HG02973 (cell line): ENCODE measurements around the gene ZSCAN32.
A peak's percentile ranks its signal among the peaks of the same experiment; 100 is the strongest.

ENCODE experiments used
- ATAC-seq: cut with Tn5 transposase; IDR thresholded peaks from one replicate; pipeline ENCODE4 v1.9.1; 2021; ENCODE audit warnings: moderate library complexity; ENCODE audit not compliant: unreplicated experiment

The ZSCAN32 gene

GRCh38 chr16:3400779-3401688 is at the start of gene ZSCAN32, which contains the start of gene ZNF174:
Gene ZSCAN32, minus strand, starts transcription at chr16:3401004. Its CDS starts 3,447 bp downstream, at chr16:3397557.
Gene ZNF174, plus strand, starts transcription at chr16:3401215. Its CDS starts 790 bp downstream, at chr16:3402005.
- ATAC-seq = peak; percentile 93

DNA sequence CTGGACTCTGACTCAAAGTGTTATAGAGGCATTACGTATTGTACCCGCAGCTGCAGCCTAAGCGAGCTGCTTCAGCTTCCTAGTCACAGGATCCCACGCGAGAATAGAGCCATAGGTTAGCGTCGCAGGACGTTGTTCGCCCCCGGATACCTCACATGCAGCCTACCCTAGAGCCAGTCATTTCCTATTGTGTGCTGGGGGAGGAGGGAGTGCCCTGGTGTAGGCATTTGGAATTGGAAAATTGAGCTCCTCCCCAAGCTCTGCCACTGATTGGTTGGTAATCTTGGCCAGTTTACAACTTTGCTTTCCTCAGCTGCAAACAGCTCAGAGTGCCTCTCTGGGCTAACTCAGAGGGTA is 43.2 kb upstream of the ZSCAN32 start:
- ATAC-seq = peak; percentile 32

DNA sequence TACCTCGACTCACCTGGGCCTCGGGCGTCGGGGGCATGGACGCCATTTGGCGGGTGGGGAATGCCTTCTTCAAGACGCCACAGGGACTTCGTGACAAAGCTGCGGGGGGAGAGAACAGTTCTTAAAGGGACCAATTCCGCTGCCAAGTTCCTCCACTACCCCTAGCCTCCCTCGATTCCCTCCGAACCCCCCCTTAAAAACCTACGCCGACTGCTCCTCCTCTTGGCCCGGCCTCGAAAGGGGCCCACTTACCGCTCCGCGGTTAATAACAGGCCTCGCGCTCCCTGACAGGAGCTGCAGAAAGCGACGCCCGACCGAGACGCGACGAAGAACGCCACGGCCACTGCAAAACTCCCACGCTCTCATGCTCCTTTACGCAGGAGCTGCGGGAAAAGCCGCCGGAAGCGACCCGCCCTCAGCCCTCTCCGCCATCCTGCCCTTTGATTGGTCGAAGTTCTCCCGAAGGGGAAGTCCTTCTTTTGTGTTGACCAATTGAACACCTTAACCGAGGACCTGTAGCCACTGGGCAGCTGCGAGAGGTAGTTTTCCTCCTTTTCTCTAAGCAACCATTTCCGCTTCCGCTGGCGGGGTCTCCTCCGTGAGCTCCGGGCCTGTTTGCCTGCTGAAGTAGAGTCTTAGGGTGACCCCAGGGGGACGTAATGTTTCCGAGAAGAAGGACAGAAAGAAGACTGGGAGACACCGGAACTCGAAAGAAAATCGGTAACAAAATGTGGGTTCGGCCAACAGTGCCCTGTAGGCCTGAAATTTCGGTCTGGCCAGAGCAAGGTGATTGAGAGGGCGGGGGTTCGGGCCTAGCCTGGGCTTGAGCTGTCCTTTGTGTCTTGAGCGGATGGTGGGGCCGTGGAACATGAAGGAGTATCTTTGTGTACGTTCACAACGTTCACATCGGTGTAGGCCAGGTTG is 42.6 kb upstream of the ZSCAN32 start, which contains the start of the genes NAA60 and ZNF597:
Gene NAA60, plus strand, starts transcription at position 573 of the 924 bp plus-strand sequence. CDS start 32,548 bp downstream, outside the sequence.
Gene ZNF597, minus strand, starts transcription at position 397 of the 924 bp plus-strand sequence. Its CDS starts 351 bp downstream, at position 46.
- ATAC-seq = peak; percentile 71

GRCh38 chr16:3439637-3440036 is 38.8 kb upstream of the ZSCAN32 start:
- no peak for ATAC-seq

- ATAC-seq = no peak
Measured at GRCh38 chr16:3434373-3434772, 33.6 kb upstream of the ZSCAN32 start.

- no peak for ATAC-seq
Measured at GRCh38 chr16:3431779-3432219, 31.0 kb upstream of the ZSCAN32 start.

DNA sequence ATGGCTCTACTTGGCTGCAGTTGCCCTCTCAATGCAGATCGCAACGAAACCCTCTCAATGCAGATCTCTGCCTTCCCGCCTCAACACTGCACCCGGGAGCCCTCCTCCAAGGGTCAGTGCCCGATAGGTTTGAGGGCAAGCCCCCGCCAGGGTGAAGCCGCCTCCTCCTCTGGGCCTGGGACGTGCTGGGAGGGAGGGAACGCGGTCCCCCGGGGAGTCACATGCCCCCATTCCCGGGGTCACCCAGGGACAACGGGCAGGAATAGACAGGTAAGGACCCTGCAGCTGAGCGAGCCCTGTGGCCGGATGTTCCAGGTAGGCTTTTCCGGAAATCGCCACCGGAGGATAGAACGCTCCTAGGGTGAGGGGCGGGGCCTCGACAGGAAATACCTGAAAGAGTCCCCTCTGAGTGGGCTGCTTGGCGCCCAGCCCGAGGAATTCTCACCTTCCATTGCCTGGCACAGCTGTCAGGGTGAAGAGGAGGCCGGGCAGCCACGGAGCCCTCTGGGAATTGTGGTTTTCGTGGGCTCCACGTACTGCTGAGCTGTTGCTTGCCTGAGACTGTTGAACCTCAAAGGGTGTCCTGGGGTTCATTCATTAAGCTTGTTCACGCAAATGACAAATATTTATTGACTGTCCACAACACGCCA is 13.1 kb upstream of the ZSCAN32 start:
- no peak for ATAC-seq

GRCh38 chr16:3408561-3409197 is 7.9 kb upstream of the ZSCAN32 start:
- ATAC-seq = no peak

DNA sequence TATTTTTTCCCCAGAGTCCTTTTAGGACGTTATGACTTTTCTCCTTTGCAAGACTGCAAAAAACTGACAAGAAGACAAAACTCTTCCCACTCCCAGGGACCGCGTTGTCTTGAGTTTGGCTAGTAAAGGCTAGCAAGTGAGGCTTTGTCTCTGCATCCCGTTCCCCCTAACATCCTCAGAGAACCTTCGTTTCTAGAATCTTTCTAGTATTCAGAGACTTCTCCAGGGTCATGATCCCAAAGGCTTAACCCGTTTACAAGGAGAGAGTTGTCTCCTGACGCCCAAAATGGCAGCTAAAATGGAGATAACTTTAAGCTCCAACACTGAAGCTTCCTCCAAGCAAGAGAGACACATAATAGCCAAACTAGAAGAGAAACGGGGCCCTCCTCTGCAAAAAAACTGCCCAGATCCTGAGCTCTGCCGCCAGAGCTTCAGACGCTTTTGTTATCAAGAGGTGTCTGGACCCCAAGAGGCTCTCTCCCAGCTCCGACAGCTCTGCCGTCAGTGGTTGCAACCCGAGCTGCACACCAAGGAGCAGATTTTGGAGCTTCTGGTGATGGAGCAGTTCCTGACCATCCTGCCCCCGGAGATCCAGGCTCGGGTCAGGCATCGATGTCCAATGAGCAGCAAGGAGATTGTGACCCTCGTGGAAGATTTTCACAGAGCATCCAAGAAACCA is 1.1 kb upstream of the ZSCAN32 start:
- no peak for ATAC-seq

DNA sequence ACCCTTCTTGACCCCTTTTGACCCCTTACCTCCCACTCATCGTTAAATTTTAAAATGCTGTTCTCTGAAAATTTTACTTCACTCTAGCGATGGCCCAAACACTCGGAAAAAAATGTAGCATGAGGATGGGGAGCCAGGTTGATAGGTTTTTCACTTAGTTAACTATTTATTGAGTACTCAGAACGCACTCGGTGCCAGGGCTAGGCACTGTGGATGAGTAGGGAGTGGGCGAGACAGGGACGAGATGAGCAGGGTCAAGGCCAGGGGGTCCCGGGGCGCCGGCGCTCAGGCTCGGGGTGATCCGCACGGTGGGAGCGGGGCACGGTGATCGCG is 392 bp downstream of the ZSCAN32 start:
- no peak for ATAC-seq

DNA sequence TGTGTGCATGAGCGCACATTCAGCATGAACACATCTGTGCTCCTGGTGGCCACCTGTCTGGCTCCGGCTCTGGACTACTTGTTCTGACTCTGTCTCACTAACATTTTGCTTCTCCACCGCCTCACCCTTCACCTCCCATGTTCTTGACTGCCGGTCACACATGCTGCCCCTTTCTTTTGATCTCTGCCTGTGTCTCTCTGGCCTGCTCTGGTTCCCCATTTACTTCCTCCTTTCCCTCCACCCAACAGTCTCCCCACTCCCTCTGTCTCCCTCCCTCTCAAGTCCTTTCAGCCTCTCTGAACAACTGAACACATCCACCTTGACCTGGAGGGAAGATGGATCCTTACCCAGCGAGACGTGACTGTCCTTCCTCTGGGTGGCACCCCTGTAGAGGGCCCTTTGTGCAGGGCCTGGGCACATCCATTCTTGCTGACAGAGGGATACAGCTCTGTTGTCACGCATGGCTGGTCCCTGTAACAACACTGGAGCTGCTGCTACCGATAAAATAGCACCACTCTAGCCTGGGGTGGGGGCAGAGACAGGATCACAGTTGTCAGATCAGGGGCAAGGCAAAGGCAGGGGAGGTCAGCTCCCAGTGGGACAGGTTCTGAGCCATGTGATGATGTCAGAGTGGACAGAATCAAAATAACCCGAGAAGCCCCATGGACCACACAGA is 11.0 kb downstream of the ZSCAN32 start:
- ATAC-seq = no peak

- no peak for ATAC-seq
Measured at GRCh38 chr16:3388325-3388724, 12.5 kb downstream of the ZSCAN32 start.

DNA sequence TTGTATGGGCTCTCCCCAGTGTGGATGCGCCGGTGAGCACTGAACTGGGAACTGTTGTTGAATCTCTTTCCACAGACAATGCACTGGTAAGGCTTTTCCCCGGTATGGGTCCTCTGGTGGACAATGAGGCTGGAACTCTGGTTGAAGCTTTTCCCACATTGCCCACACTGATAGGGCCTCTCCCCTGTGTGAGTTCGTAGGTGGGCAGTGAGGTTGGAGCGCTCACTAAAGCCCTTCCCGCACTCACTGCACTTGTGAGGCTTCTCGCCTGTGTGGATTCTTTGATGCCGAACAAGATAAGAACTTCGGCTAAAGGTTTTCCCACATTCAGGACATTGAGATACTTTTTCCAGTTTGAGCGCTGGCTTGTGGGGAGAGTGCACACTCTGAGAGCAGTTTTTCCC is 17.8 kb downstream of the ZSCAN32 start:
- ATAC-seq = no peak

DNA sequence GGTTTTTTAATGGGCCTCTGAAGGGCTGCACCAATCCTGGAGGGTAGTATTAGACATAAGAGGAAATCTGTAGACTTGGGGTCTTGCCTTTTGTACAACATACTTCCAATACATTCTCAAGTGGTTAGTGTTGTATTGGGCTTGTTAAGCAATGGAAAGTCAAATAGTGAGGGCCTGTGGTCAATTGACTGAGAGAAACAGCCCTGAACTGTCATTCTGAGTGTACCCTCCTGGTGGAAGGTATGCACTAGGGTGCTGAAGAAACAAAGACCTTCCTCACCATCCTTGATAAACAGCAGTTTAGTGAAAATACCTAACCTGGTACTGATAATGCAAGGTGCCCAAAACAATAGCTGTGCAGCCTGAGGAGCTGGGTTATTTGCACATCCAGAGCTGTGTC is 22.9 kb downstream of the ZSCAN32 start:
- no peak for ATAC-seq

DNA sequence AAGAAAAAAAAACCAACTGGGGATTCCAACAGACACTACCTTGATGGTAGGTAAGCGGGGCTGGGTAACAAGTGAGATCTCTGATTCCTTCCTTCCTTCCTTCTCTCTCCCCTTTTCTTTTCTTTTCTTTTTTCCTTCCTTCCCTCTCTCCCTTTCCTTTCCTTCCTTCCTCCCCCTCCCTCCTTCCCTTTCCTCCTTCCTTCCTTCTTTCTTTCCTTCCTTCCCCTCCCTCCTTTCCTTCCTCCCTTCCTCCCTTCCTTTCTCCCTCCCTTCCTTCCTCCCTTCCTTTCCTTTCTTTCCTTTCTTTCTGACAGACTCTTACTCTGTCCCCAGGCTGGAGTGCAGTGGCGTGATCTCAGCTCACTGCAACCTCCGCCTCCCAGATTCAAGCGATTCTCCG is 25.1 kb downstream of the ZSCAN32 start:
- no peak for ATAC-seq

- no peak for ATAC-seq
Measured at GRCh38 chr16:3369073-3369472, 31.7 kb downstream of the ZSCAN32 start.

DNA sequence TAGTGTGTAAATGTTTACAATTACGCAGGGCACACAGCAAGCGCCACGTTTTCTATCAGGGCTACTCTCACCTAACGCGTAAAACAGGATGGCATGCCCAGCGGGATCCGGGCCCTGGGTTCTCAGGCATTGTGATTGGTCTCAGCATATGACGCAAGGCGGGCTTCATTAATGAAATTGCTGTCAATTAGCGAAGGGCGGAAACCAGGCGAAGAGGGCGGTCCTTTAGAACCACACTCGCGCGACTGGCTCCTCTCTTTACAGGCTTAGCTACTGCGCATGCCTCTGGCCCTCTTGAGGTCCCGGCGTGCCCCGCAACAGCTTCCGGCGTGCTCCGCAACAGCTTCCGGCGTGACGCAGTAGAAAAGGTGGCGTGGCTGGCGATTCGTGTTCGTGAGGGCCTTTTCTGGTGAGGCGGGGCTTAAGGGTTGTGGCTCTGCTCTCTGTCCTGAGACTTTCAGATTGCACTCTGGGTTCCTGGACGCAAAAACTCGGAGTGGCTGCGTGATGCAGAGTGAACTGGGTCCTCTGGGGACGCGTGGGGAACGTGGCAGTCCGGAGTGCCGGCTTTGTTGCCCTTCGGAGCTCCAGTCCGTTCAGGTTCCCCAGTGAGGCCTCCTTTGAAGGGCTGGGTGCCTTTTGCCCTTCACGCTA is 35.9 kb downstream of the ZSCAN32 start:
- no peak for ATAC-seq

DNA sequence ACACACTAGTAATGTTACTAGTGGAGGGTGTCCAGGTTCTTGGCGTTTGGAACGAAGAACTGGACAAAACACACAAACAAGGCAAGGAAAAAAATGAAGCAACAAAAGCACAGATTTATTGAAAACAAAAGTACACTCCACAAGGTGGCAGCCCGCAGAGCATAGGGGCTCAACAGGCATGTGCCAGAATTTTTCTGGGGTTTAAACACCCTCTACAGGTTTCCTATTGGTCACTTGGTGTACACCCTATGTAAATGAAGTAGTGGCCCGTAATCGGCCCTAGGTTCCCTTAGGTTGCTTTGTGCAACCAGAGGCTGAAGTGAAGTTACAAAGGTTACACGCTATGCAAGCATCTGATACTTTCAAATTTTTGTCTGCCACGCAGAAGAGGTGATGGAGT is 37.0 kb downstream of the ZSCAN32 start:
- no peak for ATAC-seq

- no peak for ATAC-seq
Measured at GRCh38 chr16:3362931-3363330, 37.9 kb downstream of the ZSCAN32 start.
